Activated gamma-delta T cell (primary cell): ENCODE data around the gene CFP.
"Not testable (repeated sequence)": the region's sequence is repeated elsewhere in the genome, so short reads cannot be mapped to it uniquely, and the experiment has no call there.

ENCODE experiments used
- DNase-seq: peaks from one replicate; lab custom pipeline; 2025; lab: John Stamatoyannopoulos, UW
- total RNA-seq, 2 donors: gene quantifications; one replicate each; lab custom pipeline; 2026; lab: John Stamatoyannopoulos, UW

The CFP gene
- 3.2 to 4.2 reads per million in 2 donors for total RNA-seq

DNA sequence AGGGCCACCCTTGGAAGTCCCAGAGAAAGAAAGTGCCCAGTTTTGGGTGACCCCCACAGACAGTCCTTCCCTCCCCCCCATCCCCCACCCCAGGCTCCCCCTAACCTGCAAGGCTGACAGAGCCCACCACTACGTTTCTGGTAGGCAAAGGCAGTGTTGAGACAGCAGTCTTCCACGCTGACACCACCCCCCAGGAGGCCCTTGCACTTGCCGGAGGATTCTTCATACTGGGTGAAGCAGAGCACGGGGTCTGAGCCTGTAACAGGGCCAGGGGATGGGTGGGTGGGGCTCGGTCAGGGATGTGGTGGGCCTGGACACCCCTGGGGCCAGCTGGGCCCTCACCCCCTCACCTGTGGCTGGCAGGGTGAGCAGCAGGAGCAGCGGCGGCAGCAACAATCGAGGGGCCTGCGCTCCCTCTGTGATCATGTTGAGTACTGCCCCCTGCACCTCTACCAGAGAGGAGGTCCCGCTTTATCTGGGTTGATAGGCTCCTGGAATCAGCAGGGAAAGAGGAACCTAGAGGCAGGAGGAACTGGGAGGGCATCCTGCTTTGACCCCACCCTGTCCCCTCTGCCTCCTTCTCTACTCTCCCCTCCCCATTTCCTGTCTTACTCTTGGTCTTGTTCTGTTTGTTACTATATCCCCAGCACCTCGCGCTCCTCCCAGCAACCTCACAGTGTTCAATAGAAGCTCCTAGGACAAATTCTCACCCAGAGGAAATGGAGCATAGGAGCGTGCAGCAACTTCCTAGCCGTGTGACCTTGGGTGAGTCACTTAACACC is at the start of gene CFP:
TSS of gene CFP (minus strand) at position 512 of the 782 bp plus-strand sequence. CDS start at position 426, 86 bp downstream.
- DNase-seq = no peak

DNA sequence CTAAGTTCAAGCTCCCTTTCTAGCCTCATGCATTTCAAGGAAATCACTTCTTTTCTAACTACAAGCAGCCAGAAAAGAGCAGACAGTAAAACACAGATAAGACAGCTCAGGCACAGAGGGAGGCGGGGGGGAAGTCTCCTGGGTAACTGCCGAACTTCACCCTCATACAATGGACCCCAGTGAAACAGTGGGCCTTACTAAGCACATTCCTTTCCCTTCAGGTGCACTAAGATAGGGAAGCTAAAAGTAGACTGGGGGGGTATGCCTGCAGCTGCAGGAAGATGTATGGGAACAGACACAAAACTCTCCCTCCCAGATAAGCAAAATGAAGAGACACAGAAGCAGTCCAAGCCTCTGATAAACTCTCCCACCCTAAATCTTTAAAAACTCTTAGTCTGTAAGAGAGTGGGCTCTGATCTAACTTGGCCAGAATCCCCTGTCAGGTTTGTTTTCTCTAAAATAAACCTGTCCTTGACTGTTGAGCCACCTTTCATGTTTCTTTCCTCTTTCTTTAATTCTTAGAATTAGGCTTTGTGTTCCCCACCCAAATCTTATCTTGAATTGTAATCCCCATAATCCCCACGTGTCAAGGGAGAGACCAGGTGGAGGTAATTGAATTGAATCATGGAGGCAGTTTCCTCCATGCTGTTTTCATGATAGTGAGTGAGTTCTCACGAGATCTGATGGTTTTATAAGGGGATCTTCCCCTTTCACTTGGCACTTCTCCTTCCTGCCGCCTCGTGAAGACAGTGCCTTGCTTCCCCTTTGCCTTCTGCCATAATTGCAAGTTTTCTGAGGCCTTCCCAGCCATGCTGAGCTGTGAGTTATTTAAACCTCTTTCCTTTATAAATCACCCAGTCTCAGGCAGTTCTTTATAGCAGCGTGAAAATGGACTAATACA is 46.5 kb upstream of the CFP start:
- DNase-seq = not testable (repeated sequence)

DNA sequence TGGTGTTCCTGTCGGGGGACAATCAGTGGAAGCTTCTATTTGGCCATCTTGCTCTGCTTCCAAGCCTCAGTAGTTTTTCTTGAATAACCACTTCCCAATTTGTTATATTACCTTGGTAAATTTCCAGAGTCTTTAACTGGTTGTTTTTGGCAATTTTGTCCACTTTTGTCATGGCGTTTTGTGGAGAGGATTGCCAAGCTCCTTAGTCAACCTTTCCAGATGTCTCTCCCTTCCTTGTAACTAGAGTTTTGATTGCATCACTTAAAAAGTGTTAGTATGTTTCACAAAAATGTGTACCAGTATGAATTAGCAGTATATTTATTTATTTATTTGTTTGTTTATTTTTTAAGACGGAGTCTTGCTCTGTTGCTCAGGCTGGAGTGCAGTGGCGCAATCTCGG is 45.0 kb upstream of the CFP start:
- DNase-seq = no peak

DNA sequence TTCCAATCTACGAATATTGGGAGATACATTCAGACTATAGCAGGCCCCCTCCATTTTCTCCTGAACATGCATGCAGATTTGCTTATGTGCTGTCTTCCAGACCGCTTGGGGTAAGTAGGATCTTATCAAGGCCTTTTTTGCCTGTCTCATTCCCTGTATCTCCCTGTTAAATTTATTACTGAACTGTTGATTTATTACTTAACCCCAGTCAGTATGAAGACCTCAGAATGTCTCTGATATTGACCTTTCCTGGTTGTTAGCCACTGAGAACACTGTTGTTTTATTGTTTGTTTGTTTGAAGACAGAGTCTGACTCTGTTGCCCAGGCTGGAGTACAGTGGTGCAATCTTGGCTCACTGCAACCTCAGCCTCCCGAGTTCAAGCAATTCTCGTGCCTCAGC is 36.1 kb upstream of the CFP start:
- DNase-seq = not testable (repeated sequence)

DNA sequence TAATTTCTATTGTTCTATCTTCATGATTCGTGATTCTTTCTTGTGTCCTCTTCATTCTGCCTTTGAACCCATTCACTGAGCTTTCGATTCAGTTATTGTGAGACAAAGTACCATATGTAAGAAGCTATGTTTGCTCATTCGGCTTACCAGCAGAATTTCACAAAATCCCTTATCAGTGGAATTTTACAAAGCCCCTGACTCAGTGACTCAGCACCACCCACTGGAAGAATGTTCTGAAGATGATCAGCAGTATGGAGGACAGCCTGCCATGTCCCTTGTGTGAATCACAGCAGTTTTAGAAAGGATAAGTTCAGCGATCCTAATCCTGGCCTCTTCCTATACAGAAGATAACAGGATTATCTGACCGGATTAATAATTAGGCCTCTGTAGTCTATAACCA is 35.0 kb upstream of the CFP start:
- no peak for DNase-seq

DNA sequence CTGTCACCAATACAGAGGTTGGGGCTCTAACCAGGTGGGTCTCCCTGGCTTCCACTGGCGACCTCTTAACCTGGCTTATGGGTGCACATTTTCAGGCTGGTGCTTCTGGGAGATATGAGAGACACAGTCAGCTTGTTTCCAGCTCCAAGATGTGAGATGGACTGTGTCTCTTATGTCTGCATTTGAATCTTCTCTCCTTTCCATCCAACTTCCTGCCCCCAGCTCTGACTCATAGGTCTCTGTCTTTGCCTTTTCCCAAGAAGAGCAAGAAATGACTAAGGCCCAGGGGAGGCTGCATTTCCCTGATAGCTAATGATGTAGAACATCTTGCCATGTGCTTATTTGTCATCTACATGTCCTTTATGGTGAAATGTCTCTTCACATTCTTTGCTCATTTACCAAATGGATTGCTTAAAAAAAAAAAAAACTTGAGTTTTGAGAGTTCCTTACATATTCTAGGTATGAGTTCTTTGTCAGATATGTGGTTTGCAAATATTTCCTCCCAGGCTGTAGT is 32.5 kb upstream of the CFP start:
- no peak for DNase-seq

DNA sequence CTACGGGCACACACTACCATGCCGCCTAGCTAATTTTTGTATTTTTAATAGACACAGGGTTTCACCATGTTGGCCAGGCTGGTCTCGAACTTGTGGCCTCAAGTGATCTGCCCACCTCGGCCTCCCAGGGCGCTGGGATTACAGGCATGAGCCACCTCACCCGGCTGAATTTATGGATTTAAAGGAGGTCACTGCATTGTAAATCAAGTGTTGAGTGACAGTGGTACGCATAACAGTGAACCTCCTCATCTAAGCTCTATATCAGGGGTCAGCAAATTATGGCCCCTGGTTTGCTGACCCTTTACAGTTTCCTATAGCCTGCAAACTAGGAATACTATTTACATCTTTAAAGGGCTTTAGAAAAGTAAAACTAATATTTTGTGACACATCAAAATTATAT is 31.8 kb upstream of the CFP start:
- DNase-seq = no peak

DNA sequence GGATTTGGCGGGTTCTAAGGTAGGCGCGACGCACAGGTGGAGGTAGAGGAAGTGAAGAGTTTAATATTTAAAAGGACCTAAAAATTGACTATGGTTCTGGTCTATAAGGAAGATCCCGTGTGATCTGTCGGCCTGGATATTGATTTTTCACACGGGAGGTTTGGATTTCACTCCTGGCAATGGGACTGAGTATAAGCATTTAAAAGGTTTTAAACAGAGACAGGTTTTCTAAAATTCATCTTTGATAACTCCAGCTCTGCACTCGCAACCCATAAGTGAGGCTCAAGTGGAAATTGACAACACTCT is 29.6 kb upstream of the CFP start:
- DNase-seq = no peak

DNA sequence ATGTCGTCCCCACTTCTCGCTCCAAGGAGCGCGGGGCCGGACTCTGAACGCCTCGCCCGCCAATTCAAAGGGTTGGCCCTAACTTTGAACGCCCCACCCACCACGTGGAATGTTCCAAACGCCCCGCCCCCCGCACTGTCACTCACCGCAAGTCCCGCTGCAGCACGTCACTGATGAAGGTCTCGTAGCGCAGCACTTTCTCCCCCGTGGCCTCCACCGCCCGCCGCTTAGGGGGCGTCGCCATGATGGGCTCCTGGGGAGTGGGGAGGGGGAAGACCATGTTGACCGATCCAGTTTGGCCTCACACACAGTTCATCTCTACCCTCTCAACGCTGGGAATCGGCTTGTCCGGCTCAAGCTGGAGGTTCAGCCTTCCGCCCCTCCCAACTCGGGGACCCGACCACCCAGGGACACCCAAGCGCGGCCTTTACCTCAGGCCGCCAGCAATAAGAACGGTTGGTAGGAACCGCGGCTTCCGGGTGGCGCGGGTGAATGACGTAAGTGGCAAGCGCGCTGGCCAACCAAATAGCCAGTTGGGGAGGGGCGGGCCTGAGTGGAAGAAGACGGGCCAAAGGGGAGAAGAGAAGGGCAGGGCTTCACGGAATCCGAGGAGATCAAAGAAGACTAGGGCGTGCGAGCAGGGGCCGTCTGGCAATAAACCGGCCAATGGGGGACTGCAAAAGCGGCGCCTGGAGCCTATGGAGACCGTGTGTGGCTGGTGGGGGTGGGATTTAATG is 29.1 kb upstream of the CFP start, which contains the start of gene UXT:
TSS of gene UXT (minus strand) at position 497 of the 737 bp plus-strand sequence. CDS start at position 244, 253 bp downstream.
- DNase-seq = peak; percentile 82

DNA sequence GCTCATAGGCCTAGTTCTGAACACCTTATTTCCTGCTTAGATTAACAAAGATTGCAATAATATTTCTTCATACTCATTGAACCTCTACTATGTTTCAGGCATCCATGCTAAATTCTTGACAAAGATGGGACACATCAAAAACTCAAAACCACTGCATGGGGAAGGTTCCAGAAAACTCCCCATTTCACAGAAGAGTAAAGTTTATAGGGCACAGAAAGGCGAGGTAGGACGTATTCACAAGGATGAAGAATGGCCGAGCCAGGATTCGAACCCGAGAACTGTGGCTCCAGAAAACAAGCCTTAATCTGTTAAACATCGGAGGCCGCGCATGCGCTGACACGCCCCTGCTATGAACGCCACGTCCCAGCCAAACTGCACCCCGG is 28.6 kb upstream of the CFP start:
- no peak for DNase-seq

DNA sequence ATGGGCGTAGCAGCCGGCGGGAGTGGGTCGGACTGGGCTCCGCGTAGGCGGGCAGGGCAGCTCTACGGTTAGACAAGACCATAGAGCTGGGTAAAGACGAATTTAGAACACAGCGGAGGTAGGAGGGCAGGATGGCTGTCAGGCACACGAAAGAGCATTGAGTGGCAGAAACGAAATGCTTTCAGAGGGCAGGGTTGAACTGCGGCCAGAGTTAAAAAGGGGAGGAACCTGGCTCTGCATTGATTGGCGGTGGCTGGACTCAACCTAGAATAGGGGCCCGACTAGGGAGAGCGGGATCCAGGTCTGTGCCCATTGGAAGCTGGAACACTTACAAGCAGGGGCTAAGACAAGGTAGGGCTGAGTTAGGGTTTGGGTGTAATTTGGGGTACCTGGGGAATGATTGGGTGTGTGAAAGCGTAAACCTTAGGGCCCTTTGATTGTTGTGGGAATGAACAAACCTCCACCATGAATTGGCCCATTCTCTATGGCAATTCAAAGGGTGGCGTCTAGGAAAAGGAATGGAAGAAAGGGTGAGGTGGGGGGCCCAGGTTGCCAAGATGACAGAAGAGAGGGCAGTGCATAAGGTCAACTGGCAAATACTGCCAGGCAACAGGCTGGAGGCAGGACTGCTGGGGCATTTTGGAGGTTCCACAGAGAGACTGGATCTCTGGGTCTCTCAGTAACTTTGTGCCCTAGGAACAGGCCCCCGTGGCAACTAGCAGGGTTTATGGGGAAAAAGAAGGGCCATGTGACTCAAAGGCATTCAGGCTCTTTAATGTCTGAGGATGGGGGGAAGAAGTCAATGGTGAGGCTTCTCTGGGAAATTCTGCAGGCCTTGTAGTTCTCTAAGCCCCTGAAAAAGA is 21.5 kb upstream of the CFP start:
- no peak for DNase-seq

DNA sequence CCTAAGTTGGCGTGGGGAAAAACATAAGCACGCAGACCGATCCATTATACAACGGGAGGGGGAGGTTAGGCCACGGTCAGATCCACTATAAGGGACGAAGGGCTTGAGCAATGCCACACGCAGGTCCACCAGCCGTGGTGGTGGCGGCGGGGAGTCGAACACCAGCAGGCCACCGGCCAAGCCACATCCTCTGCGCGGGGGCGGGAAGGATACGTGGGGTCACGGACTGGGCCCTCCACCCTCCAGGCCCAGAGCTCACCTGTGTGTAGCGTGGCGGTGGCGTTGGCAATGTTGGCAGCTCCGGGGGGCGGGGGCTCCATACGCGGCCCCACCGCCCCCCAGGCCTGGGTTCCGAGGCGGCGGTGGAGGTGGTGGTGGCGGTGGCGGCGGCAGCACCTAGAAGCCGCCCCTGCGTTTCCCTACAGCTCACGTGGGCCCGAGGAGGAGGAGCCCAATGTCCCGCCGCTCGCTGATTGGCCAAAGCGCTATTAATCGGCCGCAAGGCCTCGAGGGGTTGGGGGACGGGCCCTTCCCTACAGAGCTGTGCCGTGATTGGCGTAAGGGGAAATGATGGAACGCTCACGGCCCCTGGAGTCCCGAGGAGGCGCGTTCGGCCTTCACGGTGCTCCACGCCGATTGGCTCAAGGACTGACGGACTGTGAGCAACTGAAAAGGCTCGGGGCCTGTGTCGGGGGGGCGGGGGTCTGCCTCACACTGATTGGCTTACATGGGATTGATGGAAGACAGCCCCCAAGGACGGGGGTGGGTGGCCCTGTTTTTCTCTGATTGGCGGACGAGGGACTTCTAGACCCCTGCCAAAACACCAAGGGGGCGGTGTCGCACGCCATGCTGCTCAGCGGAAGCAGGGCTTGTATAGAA is 20.7 kb upstream of the CFP start, which contains the start of gene ELK1:
TSS of gene ELK1 (minus strand) at position 400 of the 879 bp plus-strand sequence. CDS start 9,122 bp downstream, outside the sequence.
- peak; percentile 86 for DNase-seq

DNA sequence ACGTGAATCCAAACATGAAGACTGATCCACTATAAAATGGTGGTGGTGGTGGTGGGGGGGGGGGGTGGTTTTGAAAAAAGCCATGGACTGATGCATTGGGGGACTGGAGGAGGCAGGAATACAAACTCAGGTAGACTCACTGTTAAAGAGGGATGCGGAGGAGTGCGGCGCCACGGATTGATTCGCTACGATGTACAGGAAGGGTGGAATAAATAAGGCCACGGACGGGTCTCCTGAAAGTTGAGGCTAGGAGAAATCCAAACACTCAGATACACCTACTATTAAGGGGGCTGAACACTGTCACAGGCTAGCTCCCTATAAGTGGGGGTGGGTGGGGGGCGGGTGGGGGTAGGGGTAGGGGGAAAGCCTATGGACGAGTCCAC is 20.0 kb upstream of the CFP start:
- DNase-seq = no peak

DNA sequence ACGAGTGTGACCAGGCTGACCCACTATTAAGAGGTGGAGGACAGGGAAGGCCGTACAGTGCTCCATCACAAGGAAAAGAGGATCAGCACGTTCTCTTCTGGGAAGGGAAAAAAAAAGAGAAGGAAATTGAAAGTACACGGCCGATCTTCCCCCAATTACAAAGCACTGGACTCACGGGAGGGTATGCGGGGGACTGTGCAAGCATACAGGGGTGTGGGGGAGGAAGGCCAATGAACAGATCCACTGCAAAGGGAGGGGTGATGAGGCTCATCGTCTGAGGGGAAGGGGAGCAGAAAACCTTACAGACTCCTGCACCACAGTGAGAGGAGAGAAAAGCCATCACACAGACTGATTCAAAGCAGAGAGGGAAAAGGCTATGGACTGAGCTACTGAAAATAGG is 19.5 kb upstream of the CFP start:
- no peak for DNase-seq

DNA sequence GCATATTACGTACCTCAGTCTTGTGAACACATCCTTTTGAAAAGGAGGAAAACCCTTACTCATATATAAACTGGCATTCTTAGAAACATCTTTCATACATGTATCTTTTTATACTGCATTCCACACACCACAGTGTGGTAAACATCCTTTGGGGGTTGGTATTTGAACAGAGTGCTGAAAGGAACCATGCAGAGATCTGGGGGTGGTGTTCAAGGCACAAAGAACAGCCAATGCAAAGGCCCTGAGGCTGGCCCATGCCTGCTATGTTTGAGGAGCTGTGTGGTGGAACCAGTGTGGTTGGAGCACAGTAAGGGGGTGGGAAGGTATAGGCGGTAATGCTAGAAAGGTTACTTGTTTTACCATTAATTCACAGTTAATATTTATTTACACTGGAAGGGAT is 18.6 kb upstream of the CFP start:
- no peak for DNase-seq

DNA sequence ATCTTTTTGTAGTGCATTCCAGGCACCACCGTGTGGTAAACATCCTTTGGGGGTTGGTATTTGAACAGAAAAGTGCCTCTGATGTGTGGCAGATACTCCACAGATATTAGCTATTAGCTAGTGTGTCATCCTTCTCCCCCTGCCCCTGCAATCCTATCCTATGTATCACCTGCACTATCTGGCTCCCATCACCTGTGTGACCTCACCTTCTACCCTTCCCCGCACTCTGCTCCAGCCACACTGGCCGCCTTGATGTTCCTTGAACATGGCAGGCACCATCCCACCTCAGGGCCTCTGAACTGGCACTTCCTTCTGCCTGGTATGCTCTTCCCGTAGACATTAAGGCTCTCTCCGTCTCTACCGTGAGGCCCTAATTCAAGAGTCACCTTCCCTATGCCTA is 16.9 kb upstream of the CFP start:
- DNase-seq = no peak

DNA sequence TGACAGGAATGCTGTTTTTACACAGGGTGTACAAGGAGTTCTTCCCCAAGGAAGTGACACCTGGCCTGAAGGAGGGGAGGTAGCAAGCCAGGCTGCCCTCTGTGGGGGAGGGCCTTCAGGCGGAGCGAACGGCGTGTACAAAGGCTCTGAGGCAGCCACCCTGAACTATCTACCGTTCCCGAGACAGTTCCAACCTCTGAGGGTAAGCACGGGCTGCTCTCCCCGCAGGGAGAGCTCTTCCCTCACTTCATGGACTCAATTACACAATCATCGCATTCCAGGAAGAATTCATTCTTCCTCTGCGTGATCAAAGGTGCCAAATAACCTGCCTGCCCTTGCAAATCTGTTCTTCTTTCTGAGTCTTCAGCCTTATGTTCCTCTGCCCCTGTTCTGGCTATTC is 15.8 kb upstream of the CFP start:
- no peak for DNase-seq

DNA sequence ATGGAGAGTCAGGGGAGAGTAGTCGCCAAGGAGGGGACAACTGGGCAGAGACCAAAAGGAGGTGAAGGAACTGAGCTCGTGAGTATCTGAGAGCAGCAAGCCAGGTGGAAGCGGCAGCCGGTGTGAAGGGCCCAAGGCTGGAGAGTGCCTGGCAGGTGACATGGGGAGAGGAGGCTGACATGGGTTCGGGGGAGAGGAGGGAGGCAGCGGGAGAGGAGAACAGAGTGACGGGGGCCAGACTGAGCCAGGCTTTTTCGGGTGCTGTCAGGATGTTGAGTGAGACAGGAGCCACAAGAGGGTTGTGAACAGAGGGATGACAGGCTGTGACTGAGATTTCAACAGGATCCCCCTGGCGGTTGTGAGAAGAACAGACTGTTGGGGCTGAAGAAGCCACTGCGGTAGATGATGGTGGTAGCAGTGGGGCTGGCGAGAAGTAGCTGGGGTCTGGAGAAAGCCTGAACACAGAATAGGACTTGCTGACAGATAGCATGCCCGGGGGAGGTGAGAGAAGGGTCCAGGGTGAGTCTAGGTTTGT is 14.9 kb upstream of the CFP start:
- no peak for DNase-seq

DNA sequence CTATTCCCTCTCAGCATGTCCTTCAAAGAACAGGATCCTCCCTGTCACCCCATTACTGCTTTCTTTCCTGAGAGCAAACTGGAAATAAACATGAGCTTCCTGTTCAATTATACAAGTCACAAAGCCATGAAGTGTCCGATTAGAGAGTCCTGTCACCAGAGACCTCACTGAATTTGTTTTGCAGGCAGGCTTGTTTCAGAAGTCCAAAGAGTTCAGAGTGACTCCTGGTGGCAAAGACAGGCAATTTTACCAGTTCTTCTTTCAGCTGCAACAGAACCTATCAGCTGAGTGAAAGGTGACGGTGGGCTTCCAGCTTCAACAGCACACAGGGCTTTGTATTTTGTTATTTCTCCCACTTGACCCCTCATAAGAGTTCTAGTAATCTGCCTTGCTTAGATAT is 14.2 kb upstream of the CFP start:
- no peak for DNase-seq

DNA sequence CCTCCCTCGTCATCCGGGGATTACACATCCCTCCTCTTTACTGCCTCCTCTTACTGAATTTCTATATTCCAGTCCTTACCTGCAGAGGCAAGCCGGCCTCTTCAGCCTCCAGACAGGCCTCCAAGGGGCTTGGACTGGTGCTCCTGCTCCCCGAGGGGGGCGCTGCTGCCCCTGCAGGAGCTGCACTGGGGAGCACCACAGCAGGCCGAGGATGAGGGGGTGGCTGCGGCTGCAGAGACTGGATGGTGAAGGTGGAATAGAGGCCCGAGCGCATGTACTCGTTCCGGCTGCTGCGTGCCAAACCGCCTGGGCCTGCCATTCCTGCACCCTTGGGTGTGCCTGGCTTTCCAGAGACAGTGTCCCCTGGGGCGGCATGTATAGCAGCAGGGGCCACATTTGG is 9.1 kb upstream of the CFP start:
- no peak for DNase-seq
